ENCODE measurements around the gene DHX36. TPM values are rescaled to one million over a fixed set of nuclear protein-coding genes. Genes with fewer than 3 reads are reported as not detected.

DHX36 gene
- total and polyA plus RNA-seq, 2 of the 4 experiments (the other 2 are of a cell fraction) = 27.1 to 30.2 TPM

DNA sequence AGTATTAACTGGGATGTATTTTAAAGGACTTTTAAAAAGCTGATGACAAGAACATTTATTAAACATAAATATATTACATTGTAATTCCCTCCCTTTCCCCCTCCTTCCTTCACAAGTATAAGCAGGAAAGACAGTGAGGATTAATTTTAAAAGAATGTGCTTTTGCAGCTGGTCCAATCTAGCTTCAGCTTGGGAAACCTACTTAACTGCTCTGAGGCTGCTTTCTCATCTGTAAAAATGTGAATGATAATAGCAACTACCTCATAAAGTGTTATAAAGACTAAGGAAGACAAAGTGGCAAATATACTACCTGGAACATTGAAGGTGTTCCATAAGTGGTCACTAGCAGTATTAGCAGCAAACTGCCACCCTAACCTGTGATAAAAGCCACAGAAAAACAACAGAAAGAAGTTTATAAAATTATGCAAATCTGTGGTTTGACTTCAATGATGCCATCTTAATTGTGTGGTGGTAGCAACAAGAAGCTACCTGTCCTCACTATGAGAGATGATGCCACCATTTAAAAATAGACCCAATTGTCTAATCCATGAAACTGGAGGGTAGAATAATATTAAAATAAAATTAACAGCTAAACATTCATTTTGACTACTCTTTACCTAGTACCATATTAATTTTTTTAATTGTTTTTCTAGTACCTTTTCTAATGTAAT lies 20.0 kb downstream of the DHX36 start:
- Histone ChIP-seq H4K91ac (ENCODE audit: insufficient read depth, low read depth, low read length) (no peak overlapping the region), H2BK120ac (ENCODE audit: low read depth, low read length) (no peak overlapping the region), H3K27me3 (ENCODE audit: control insufficient read depth, insufficient read depth, low read length) (no peaks in the 10 kb centered on the region), H3K4me2 (ENCODE audit: low read depth, low read length) (no peak overlapping the region), H3K9me3 (ENCODE audit: control insufficient read depth, insufficient read depth, low read length) (no peaks in the 10 kb centered on the region), H4K8ac (ENCODE audit: low read depth in 2 of 2, low read length in 2 of 2) (no peak overlapping the region), H3K18ac (ENCODE audit: low read depth, low read length) (no peak overlapping the region), H2AK9ac (replicated peaks; ENCODE audit: low read depth, low read length, poor library complexity) (no peak overlapping the region), H3K36me3 (ENCODE audit: control insufficient read depth, insufficient read depth, low read length) (peaks cover 31% of the 10 kb centered on the region), H3K4me3 (ENCODE audit: insufficient read depth, low read depth, low read length) (no peak overlapping the region), H3K27ac (ENCODE audit: insufficient read depth, low read length) (no peak overlapping the region), H2AK5ac (ENCODE audit: low read depth, low read length) (no peak overlapping the region), H3K9ac (ENCODE audit: low read depth, low read length) (no peak overlapping the region), H4K5ac (ENCODE audit: low read depth, low read length) (no peak overlapping the region), H2BK5ac (ENCODE audit: low read depth, low read length, poor library complexity, severe bottlenecking) (no peak overlapping the region), H3K56ac (ENCODE audit: extremely low read depth, insufficient read depth, low read length) (no peak overlapping the region), H3K4me1 (ENCODE audit: control insufficient read depth, insufficient read depth, low read length) (no peaks in the 10 kb centered on the region), H3K9me1 (ENCODE audit: insufficient read depth, low read length) (no peaks in the 10 kb centered on the region), H3K79me1 (ENCODE audit: low read depth in 1 of 2, low read length in 2 of 2) (peaks cover 4 to 7% of the 10 kb centered on the region in 2 experiments), H2BK20ac (ENCODE audit: low read depth, low read length) (no peak overlapping the region), H2BK15ac (ENCODE audit: low read depth, low read length) (no peak overlapping the region), H3K4ac (ENCODE audit: low read depth, low read length) (no peak overlapping the region), H4K20me1 (ENCODE audit: insufficient read depth, low read length) (no peaks in the 10 kb centered on the region), H3K23ac (ENCODE audit: low read depth, low read length) (no peak overlapping the region), H3K14ac (replicated peaks; ENCODE audit: low read depth, low read length) (no peak overlapping the region), H2AFZ (replicated peaks; ENCODE audit: low read length, poor library complexity) (no peak overlapping the region)
- ChIA-PET CTCF (no interaction called here), POLR2A (ENCODE audit: unreplicated experiment) (no interaction called here)
- dilution Hi-C loops (cut with HindIII; ENCODE audit: low sequenced_read_pairs, unreplicated experiment) (no loop called here), intact Hi-C loops (cut with micrococcal nuclease) (no loop called here), in situ Hi-C loops (cut with MboI; ENCODE audit: low sequenced_read_pairs) (no loop called here)
- no peak for TF ChIP-seq BHLHE40 (IDR thresholded peaks at IDR 0.05; ENCODE audit: low read depth, low read length)
- TF ChIP-seq POLR2A (IDR thresholded peaks at IDR 0.05; ENCODE audit: low read depth, low read length) = no peak
- TF ChIP-seq, protein P1, sequence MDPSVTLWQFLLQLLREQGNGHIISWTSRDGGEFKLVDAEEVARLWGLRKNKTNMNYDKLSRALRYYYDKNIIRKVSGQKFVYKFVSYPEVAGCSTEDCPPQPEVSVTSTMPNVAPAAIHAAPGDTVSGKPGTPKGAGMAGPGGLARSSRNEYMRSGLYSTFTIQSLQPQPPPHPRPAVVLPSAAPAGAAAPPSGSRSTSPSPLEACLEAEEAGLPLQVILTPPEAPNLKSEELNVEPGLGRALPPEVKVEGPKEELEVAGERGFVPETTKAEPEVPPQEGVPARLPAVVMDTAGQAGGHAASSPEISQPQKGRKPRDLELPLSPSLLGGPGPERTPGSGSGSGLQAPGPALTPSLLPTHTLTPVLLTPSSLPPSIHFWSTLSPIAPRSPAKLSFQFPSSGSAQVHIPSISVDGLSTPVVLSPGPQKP (IDR thresholded peaks at IDR 0.05; ENCODE audit: borderline replicate concordance, low read depth, low read length) = no peak
- no peak for TF ChIP-seq NFE2L2 (IDR thresholded peaks at IDR 0.05; ENCODE audit: low read depth, low read length)
- TF ChIP-seq FOS (IDR thresholded peaks at IDR 0.05; ENCODE audit: low read depth, low read length) = no peak
- no peak for TF ChIP-seq MXI1 (IDR thresholded peaks at IDR 0.05; ENCODE audit: borderline replicate concordance, low read depth, low read length)
- DNase-seq = peak; percentile 59
- BruUV-seq (replicated peaks) = no TSS peak
- peak; percentile 88 for ATAC-seq (ENCODE audit: low read depth)

Data from IMR-90 (cell line).